Body of pancreas (tissue), 4 donors: Measurements from ENCODE around the gene CDH22.

Source experiments
- CTCF ChIP-seq, 7 experiments: fragments of 450-650 bp in 4 of 7; fragments of 200-600 bp in 3 of 7; sonication (generic) in 3 of 7; IDR thresholded peaks; one replicate each; pipeline ENCODE4 v1.5.1; 2016 to 2019; ENCODE audit warnings: antibody characterized with exemption in 7 of 7
- POLR2A ChIP-seq, 3 donors: fragments of 450-650 bp; IDR thresholded peaks; one replicate each; pipeline ENCODE4 v1.6.1; 2016; ENCODE audit warnings: antibody characterized with exemption in 3 of 3, mild to moderate bottlenecking in 2 of 3

GRCh38 chr20:46154796-46155195 is 153.5 kb downstream of the CDH22 start:
- no peak for TF ChIP-seq CTCF (IDR thresholded peaks at IDR 0.05)
- no peak for TF ChIP-seq POLR2A (IDR thresholded peaks at IDR 0.05)
